22Rv1 (cell line): ENCODE measurements around the gene DUOX2.
"Not testable (repeated sequence)": the region's sequence is repeated elsewhere in the genome, so short reads cannot be mapped to it uniquely, and the experiment has no call there.

Experiments
- CTCF ChIP-seq: fragments of 450-650 bp; IDR thresholded peaks from 2 replicates; pipeline ENCODE4 v1.5.1; 2017; ENCODE audit warnings: mild to moderate bottlenecking
- ZFX ChIP-seq: fragments of 450-650 bp; IDR thresholded peaks from 2 replicates; pipeline ENCODE4 v1.6.1; 2017; ENCODE audit warnings: antibody characterized with exemption, borderline replicate concordance

GRCh38 chr15:45062301-45062700 lies 51.7 kb downstream of the DUOX2 start:
- not testable (repeated sequence) for TF ChIP-seq CTCF, ZFX
